ENCODE measurements around the gene ACOT7.

Gene ACOT7

GRCh38 chr1:6299557-6300165 is 93.9 kb downstream of the ACOT7 start:
- no peak for TF ChIP-seq CTCF (IDR thresholded peaks at IDR 0.05; ENCODE audit: extremely low read depth, missing control alignments)
- no peak for DNase-seq (ENCODE audit: low spot score)

GRCh38 chr1:6298940-6299465 is 94.6 kb downstream of the ACOT7 start:
- no peak for TF ChIP-seq CTCF (IDR thresholded peaks at IDR 0.05; ENCODE audit: extremely low read depth, missing control alignments)
- DNase-seq (ENCODE audit: low spot score) = no peak

- no peak for TF ChIP-seq CTCF (IDR thresholded peaks at IDR 0.05; ENCODE audit: extremely low read depth, missing control alignments)
- no peak for DNase-seq (ENCODE audit: low spot score)
Observed at GRCh38 chr1:6298530-6298929, 95.0 kb downstream of the ACOT7 start.

GRCh38 chr1:6295910-6296309 is 97.7 kb downstream of the ACOT7 start:
- DNase-seq (ENCODE audit: low spot score) = no peak
- no peak for TF ChIP-seq CTCF (IDR thresholded peaks at IDR 0.05; ENCODE audit: extremely low read depth, missing control alignments)

- TF ChIP-seq CTCF (IDR thresholded peaks at IDR 0.05; ENCODE audit: extremely low read depth, missing control alignments) = no peak
- no peak for DNase-seq (ENCODE audit: low spot score)
Observed at GRCh38 chr1:6294890-6295556, 98.5 kb downstream of the ACOT7 start.

GRCh38 chr1:6294080-6294889 is 99.3 kb downstream of the ACOT7 start:
- TF ChIP-seq CTCF (IDR thresholded peaks at IDR 0.05; ENCODE audit: extremely low read depth, missing control alignments) = no peak
- no peak for DNase-seq (ENCODE audit: low spot score)

GRCh38 chr1:6292102-6292501 is 101.5 kb downstream of the ACOT7 start:
- TF ChIP-seq CTCF (IDR thresholded peaks at IDR 0.05; ENCODE audit: extremely low read depth, missing control alignments) = no peak
- DNase-seq (ENCODE audit: low spot score) = no peak

Measured in GM20000 (cell line).